Measurements from ENCODE around the gene HEATR5B.
"Not testable (repeated sequence)": the region's sequence is repeated elsewhere in the genome, so short reads cannot be mapped to it uniquely, and the experiment has no call there.

HEATR5B gene

GRCh38 chr2:37061013-37061711 lies 23.0 kb downstream of the HEATR5B start:
- no peak for DNase-seq

- no peak for DNase-seq
Observed at GRCh38 chr2:37060446-37060845, 23.7 kb downstream of the HEATR5B start.

GRCh38 chr2:37059841-37060240 lies 24.3 kb downstream of the HEATR5B start:
- no peak for DNase-seq

- no peak for DNase-seq
Observed at GRCh38 chr2:37052600-37053332, 31.4 kb downstream of the HEATR5B start.

- DNase-seq, result no peak
Observed at GRCh38 chr2:37039580-37039979, 44.6 kb downstream of the HEATR5B start.

- no peak for DNase-seq
Observed at GRCh38 chr2:37037771-37038170, 46.4 kb downstream of the HEATR5B start.

GRCh38 chr2:37029758-37030157 lies 54.4 kb downstream of the HEATR5B start:
- DNase-seq, result no peak

- DNase-seq, result no peak
Observed at GRCh38 chr2:37026050-37026449, 58.1 kb downstream of the HEATR5B start.

GRCh38 chr2:37020887-37021796 lies 63.0 kb downstream of the HEATR5B start:
- DNase-seq, result no peak

GRCh38 chr2:37020212-37020886 lies 63.8 kb downstream of the HEATR5B start:
- DNase-seq, result no peak

GRCh38 chr2:37013315-37013641 lies 70.9 kb downstream of the HEATR5B start:
- no peak for DNase-seq

GRCh38 chr2:37011130-37011529 lies 73.0 kb downstream of the HEATR5B start:
- no peak for DNase-seq

- DNase-seq, result peak; percentile 39
Observed at GRCh38 chr2:37005118-37005868, 78.9 kb downstream of the HEATR5B start.

GRCh38 chr2:37000988-37001556 lies 83.1 kb downstream of the HEATR5B start:
- no peak for DNase-seq

- DNase-seq, result no peak
Observed at GRCh38 chr2:37000318-37000717, 83.9 kb downstream of the HEATR5B start.

GRCh38 chr2:36999416-36999815 lies 84.8 kb downstream of the HEATR5B start:
- DNase-seq, result not testable (repeated sequence)

- DNase-seq, result no peak
Observed at GRCh38 chr2:36993841-36994620, 90.1 kb downstream of the HEATR5B start.

GRCh38 chr2:36988008-36988407 lies 96.2 kb downstream of the HEATR5B start:
- DNase-seq, result no peak

GRCh38 chr2:36982467-36982866 lies 101.7 kb downstream of the HEATR5B start:
- no peak for DNase-seq

GRCh38 chr2:36981911-36982310 lies 102.3 kb downstream of the HEATR5B start:
- DNase-seq, result no peak

GRCh38 chr2:36979007-36979406 lies 105.2 kb downstream of the HEATR5B start:
- DNase-seq, result not testable (repeated sequence)
